ENCODE measurements around the gene GFRA1. TPM values are rescaled to one million over a fixed set of nuclear protein-coding genes. Genes with fewer than 3 reads are reported as not detected.

GFRA1 gene
- total and polyA plus RNA-seq, 8 donors, result 1.9 to 3.5 (median 2.8) TPM

DNA sequence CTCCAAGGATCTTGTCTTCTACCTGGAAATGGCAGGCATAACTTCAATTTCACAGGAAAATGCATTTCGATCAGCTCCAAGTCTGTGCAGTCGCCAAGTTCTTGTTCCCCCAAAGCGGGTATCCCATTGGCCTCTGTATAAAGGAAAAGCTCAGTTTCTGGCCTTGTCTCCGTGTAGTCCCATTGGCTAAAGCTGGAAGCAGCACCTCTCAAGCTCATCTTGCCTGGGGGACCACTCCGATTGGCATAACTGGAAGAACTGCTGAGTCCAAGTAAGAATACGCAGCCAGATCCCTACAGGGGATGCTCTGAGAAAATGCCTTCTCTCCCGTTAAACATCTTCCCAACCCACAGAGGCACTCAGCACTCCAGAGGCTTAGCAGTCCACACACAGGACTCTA is 205.2 kb downstream of the GFRA1 start:
- Histone ChIP-seq H3K36me3 (no peaks in the 10 kb centered on the region), H3K9me3 (no peaks in the 10 kb centered on the region), H3K4me1 (no peaks in the 10 kb centered on the region), H3K27me3 (no peaks in the 10 kb centered on the region), H3K27ac (no peak overlapping the region), H3K4me3 (no peak overlapping the region)
- intact Hi-C loops (cut with DNase I), result no loop called here
- DNase-seq (no peak), ATAC-seq (no peak)
- TF ChIP-seq, protein P1, sequence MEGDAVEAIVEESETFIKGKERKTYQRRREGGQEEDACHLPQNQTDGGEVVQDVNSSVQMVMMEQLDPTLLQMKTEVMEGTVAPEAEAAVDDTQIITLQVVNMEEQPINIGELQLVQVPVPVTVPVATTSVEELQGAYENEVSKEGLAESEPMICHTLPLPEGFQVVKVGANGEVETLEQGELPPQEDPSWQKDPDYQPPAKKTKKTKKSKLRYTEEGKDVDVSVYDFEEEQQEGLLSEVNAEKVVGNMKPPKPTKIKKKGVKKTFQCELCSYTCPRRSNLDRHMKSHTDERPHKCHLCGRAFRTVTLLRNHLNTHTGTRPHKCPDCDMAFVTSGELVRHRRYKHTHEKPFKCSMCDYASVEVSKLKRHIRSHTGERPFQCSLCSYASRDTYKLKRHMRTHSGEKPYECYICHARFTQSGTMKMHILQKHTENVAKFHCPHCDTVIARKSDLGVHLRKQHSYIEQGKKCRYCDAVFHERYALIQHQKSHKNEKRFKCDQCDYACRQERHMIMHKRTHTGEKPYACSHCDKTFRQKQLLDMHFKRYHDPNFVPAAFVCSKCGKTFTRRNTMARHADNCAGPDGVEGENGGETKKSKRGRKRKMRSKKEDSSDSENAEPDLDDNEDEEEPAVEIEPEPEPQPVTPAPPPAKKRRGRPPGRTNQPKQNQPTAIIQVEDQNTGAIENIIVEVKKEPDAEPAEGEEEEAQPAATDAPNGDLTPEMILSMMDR (IDR thresholded peaks at IDR 0.05), result no peak

DNA sequence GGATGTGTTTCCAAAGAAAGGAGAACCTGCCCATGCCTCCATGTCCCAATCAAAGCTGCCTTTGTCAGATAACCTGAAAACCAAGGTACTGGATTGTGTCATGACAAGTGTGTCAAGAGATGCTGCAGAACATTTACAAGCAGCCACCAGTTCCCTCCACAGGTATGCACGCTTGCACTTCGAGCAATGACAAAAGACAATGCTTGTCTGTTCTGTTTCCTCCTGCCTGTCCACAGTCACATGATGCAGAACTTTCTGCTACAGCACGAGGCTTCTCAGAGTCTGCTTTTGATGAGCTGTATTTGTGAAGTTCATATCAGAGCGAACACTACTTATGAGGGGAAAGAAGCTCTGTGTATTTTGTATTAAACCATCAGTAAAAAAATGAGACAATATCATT is 209.9 kb downstream of the GFRA1 start:
- no peak for ATAC-seq
- Histone ChIP-seq H3K4me1 (no peaks in the 10 kb centered on the region), H3K36me3 (no peaks in the 10 kb centered on the region), H3K27ac (no peak overlapping the region), H3K27me3 (no peaks in the 10 kb centered on the region), H3K9me3 (no peaks in the 10 kb centered on the region), H3K4me3 (no peak overlapping the region)
- intact Hi-C loops (cut with DNase I), result no loop called here
- TF ChIP-seq, protein P1 (IDR thresholded peaks at IDR 0.05), result no peak
- no peak for DNase-seq

DNA sequence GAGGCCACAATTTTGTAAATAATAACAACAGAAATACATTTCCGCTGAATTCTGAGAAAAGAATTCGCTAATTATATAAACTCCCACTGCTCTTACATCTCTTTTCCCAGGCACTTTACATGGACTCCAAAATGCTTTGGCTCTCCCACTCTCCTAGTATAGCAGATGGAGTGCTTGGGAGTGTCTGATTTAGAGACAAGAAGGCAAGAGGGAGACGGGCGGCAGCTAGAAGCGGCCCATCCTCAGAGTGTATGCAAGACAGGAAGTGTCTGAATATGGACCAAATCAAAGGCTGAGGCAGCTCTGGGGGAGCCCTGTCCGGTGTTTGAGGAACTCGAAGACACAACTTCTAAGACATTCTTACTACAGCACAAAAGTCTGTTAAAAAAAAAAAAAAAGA is 212.1 kb downstream of the GFRA1 start:
- no peak for DNase-seq
- H3K27me3 ChIP-seq, result no peaks in the 10 kb centered on the region
- ATAC-seq, result no peak

DNA sequence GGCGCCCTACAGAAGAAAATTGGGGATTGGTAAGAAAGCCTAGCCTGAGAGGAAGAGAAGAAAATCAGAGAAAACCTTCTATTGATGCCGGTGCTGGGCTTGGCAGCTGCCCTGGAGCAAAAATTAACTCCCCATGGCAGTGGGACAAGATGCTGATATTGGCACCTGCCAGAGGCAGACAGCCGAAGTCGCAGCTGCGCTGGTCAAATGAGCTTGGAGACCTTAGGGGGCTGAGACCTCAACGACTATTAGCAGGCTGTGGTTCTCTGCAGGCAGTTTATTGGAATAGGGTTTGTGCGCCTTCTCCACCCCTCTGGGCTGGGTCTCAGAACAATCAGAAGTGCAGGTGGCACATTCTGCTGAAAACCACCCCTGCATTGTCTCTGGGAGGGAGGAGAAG is 213.7 kb downstream of the GFRA1 start:
- intact Hi-C loops (cut with DNase I), result no loop called here
- TF ChIP-seq, protein P1 (IDR thresholded peaks at IDR 0.05), result no peak
- Histone ChIP-seq H3K27ac (no peak overlapping the region), H3K27me3 (no peaks in the 10 kb centered on the region), H3K4me1 (no peaks in the 10 kb centered on the region), H3K36me3 (no peaks in the 10 kb centered on the region), H3K4me3 (no peak overlapping the region), H3K9me3 (no peaks in the 10 kb centered on the region)
- DNase-seq, result no peak
- ATAC-seq, result no peak

More for the DNA sequence above, 212.1 kb downstream of the GFRA1 start:
- H3K4me3 ChIP-seq, result no peak overlapping the region
- H3K36me3 ChIP-seq, result no peaks in the 10 kb centered on the region
- H3K27ac ChIP-seq, result no peak overlapping the region
- intact Hi-C loops (cut with DNase I), result no loop called here
- TF ChIP-seq, protein P1 (IDR thresholded peaks at IDR 0.05), result no peak
- H3K9me3 ChIP-seq, result no peaks in the 10 kb centered on the region
- no peaks in the 10 kb centered on the region for H3K4me1 ChIP-seq

DNA sequence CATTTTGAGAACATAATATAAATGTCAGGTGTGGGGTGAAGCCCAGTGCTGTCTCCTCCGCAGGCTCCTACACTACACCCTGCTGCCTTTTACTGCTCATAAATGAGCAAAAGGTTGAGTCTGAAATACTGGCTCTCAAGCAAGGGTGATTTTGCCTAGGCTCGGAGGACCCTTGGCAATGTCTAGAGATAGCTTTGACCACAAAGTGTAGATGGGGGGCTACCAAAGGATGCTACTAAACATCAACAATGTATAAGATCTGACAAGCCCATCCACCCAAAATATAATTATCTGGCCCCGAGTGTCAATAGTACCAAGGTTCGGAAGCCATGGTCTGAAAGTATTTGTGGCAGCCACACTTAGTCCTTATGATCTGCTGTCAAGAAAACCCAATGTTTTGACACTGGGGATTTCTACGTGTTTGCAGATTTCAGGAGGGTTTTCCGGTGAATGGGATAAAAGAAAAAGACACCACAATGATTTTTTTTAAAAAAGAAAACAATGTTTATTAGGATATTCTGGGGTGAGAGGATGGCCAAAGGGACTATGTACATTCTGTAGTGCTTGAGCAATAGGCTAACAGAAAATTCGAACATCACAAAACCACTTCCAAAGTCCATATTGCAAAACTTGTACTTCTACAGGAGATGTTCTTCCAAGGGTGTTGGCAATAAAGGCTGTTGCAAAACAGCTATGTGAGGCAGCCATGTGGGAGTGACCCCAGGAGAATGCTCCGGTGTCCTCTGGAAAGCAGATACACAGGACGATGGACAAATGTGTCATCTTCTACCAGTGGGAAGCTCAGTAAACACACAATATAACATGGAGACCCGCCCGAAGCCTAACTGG is 216.3 kb downstream of the GFRA1 start:
- H3K27me3 ChIP-seq, result no peaks in the 10 kb centered on the region
- ATAC-seq (no peak), DNase-seq (no peak)
- intact Hi-C loops (cut with DNase I), result no loop called here
- no peak overlapping the region for H3K27ac ChIP-seq
- no peaks in the 10 kb centered on the region for H3K4me1 ChIP-seq
- H3K9me3 ChIP-seq, result no peaks in the 10 kb centered on the region
- H3K4me3 ChIP-seq, result no peak overlapping the region
- H3K36me3 ChIP-seq, result no peaks in the 10 kb centered on the region
- TF ChIP-seq, protein P1 (IDR thresholded peaks at IDR 0.05), result no peak

All from left lung (tissue), 10 donors.